ENCODE measurements around the gene COBL.

Gene COBL

GRCh38 chr7:51027106-51027934, 289.3 kb downstream of the COBL start:
- DNase-seq (ENCODE audit: low read depth, low spot score): no peak

GRCh38 chr7:51026341-51026740, 290.3 kb downstream of the COBL start:
- no peak for DNase-seq (ENCODE audit: low read depth, low spot score)

GRCh38 chr7:51025668-51026067, 290.9 kb downstream of the COBL start:
- DNase-seq (ENCODE audit: low read depth, low spot score): no peak

- DNase-seq (ENCODE audit: low read depth, low spot score): no peak
Measured at GRCh38 chr7:51024867-51025266, 291.7 kb downstream of the COBL start.

- no peak for DNase-seq (ENCODE audit: low read depth, low spot score)
Measured at GRCh38 chr7:51023547-51023946, 293.1 kb downstream of the COBL start.

- DNase-seq (ENCODE audit: low read depth, low spot score): no peak
Measured at GRCh38 chr7:51022821-51023220, 293.8 kb downstream of the COBL start.

GRCh38 chr7:51021906-51022570, 294.6 kb downstream of the COBL start:
- no peak for DNase-seq (ENCODE audit: low read depth, low spot score)

- DNase-seq (ENCODE audit: low read depth, low spot score): no peak
Measured at GRCh38 chr7:51020944-51021343, 295.7 kb downstream of the COBL start.

GRCh38 chr7:51019891-51020870, 296.4 kb downstream of the COBL start:
- DNase-seq (ENCODE audit: low read depth, low spot score): no peak

- DNase-seq (ENCODE audit: low read depth, low spot score): no peak
Measured at GRCh38 chr7:51019191-51019844, 297.3 kb downstream of the COBL start.

GRCh38 chr7:51017576-51018535, 298.8 kb downstream of the COBL start:
- no peak for DNase-seq (ENCODE audit: low read depth, low spot score)

GRCh38 chr7:51016546-51016945, 300.1 kb downstream of the COBL start:
- DNase-seq (ENCODE audit: low read depth, low spot score): no peak

GRCh38 chr7:51015581-51015980, 301.0 kb downstream of the COBL start:
- DNase-seq (ENCODE audit: low read depth, low spot score): no peak

GRCh38 chr7:51014811-51015210, 301.8 kb downstream of the COBL start:
- DNase-seq (ENCODE audit: low read depth, low spot score): no peak

GRCh38 chr7:51013861-51014511, 302.6 kb downstream of the COBL start:
- DNase-seq (ENCODE audit: low read depth, low spot score): no peak

- DNase-seq (ENCODE audit: low read depth, low spot score): no peak
Measured at GRCh38 chr7:51013218-51013786, 303.3 kb downstream of the COBL start.

- no peak for DNase-seq (ENCODE audit: low read depth, low spot score)
Measured at GRCh38 chr7:51012569-51013217, 303.9 kb downstream of the COBL start.

GRCh38 chr7:51011710-51012350, 304.8 kb downstream of the COBL start:
- no peak for DNase-seq (ENCODE audit: low read depth, low spot score)
